Dendritic cell treated with granulocyte-macrophage colony-stimulating factor and Interleukin-4, amounts not matched to agents 40 ng/mL and 50 ng/mL, for 4 days (primary cell): ENCODE measurements around the gene DCUN1D3.

Experiments
- H3K27ac Mint-ChIP-seq: one replicate; pipeline ENCODE4 v1.8.0; 2022; ENCODE audit warnings: mild to moderate bottlenecking, mixed read lengths
- H3K27me3 Mint-ChIP-seq: one replicate; pipeline ENCODE4 v1.8.0; 2022; ENCODE audit warnings: mild to moderate bottlenecking, mixed read lengths
- H3K36me3 Mint-ChIP-seq: one replicate; pipeline ENCODE4 v1.8.0; 2022; ENCODE audit warnings: low read depth, mixed read lengths
- H3K4me1 Mint-ChIP-seq: one replicate; pipeline ENCODE4 v1.8.0; 2022; ENCODE audit warnings: low read depth, mixed read lengths
- H3K4me3 Mint-ChIP-seq: one replicate; pipeline ENCODE4 v1.8.0; 2022; ENCODE audit warnings: mild to moderate bottlenecking, moderate library complexity, mixed read lengths
- H3K9me3 Mint-ChIP-seq: one replicate; pipeline ENCODE4 v1.8.0; 2022; ENCODE audit warnings: mixed read lengths
- intact Hi-C: fragments of 100-400 bp; cut with micrococcal nuclease; formaldehyde crosslinking; loops from one replicate; pipeline ENCODE4 v1.15.0; 2022

The DCUN1D3 gene

DNA sequence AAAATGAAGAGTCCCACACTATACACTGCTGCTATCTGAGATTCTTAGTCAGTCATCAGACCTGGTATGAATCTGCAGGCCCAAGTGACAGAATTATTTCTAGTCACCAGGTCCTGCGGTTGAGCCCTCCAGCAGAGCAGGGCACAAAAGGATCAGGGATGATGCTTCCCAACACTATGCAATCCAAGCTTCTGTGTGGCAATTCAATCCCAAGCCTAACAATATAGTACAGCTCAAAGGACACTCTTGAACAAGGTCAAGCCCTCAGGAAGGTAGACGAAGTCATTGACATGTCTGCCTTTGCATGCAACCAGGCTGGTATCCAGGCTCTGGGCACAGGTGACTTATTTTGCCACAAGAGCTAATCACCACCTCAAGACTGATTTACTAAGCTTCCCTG, 5.8 kb downstream of the DCUN1D3 start:
- Mint-ChIP-seq H3K27ac (no peak overlapping the region), H3K36me3 (peaks cover 99% of the 10 kb centered on the region), H3K4me1 (peaks cover 64% of the 10 kb centered on the region)

GRCh38 chr16:20889625-20890275, 10.4 kb downstream of the DCUN1D3 start:
- intact Hi-C loops, result no loop called here
- Mint-ChIP-seq H3K4me1 (peaks cover 47% of the 10 kb centered on the region), H3K27me3 (no peaks in the 10 kb centered on the region), H3K36me3 (peaks cover 82% of the 10 kb centered on the region), H3K27ac (no peak overlapping the region), H3K4me3 (no peak overlapping the region), H3K9me3 (no peaks in the 10 kb centered on the region)

More for the DNA sequence above, 5.8 kb downstream of the DCUN1D3 start:
- Mint-ChIP-seq H3K27me3 (no peaks in the 10 kb centered on the region), H3K4me3 (no peak overlapping the region), H3K9me3 (no peaks in the 10 kb centered on the region)
- intact Hi-C loops, result no loop called here

- intact Hi-C loops, result no loop called here
- Mint-ChIP-seq H3K27ac (peak overlapping the region; percentile 64), H3K4me3 (no peak overlapping the region), H3K36me3 (peaks cover 80% of the 10 kb centered on the region), H3K9me3 (no peaks in the 10 kb centered on the region), H3K27me3 (no peaks in the 10 kb centered on the region), H3K4me1 (peaks cover 42% of the 10 kb centered on the region)
Measured at GRCh38 chr16:20887207-20887606, 13.0 kb downstream of the DCUN1D3 start.

DNA sequence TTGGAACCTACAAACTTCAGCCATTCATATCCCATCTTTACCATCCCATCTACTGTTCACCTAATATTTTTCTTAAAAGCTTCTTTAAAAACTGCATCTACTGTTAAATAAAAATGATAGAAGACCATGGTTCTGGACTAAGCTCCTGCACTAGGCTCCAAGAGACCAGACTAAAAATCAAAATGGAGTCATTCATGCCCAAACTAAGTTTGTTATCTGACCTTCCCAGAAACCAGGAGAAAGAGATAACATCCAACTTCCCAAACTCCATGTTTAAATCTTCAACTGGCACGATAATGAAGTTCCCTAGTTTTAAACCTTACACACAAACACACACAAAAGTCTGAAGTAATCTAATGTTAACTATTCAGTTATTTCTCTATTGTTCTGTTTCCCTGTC, 13.8 kb downstream of the DCUN1D3 start:
- H3K27ac Mint-ChIP-seq, result peak overlapping the region; percentile 64

DNA sequence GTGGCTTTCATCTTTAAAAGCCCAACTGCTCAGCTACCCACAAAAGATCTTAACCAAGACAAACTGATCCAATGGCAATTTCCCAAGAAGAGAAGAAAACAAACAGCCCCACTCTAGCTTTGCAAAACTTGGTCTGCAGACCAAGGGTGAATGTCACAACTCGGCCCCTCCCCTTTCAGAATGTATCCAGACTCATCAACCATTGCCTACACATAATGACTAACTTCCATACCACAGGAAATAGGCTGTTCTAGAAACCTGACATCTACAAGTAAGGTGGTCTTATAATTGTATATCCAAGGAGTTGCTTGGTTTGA, 16.0 kb downstream of the DCUN1D3 start:
- Mint-ChIP-seq H3K36me3 (peaks cover 60% of the 10 kb centered on the region), H3K27me3 (no peaks in the 10 kb centered on the region), H3K27ac (no peak overlapping the region), H3K4me3 (no peak overlapping the region), H3K9me3 (no peaks in the 10 kb centered on the region), H3K4me1 (peaks cover 51% of the 10 kb centered on the region)
- intact Hi-C loops, result no loop called here

More for the DNA sequence above, 13.8 kb downstream of the DCUN1D3 start:
- peaks cover 42% of the 10 kb centered on the region for H3K4me1 Mint-ChIP-seq
- intact Hi-C loops, result no loop called here
- H3K9me3 Mint-ChIP-seq, result no peaks in the 10 kb centered on the region
- H3K27me3 Mint-ChIP-seq, result no peaks in the 10 kb centered on the region
- no peak overlapping the region for H3K4me3 Mint-ChIP-seq
- peaks cover 77% of the 10 kb centered on the region for H3K36me3 Mint-ChIP-seq

DNA sequence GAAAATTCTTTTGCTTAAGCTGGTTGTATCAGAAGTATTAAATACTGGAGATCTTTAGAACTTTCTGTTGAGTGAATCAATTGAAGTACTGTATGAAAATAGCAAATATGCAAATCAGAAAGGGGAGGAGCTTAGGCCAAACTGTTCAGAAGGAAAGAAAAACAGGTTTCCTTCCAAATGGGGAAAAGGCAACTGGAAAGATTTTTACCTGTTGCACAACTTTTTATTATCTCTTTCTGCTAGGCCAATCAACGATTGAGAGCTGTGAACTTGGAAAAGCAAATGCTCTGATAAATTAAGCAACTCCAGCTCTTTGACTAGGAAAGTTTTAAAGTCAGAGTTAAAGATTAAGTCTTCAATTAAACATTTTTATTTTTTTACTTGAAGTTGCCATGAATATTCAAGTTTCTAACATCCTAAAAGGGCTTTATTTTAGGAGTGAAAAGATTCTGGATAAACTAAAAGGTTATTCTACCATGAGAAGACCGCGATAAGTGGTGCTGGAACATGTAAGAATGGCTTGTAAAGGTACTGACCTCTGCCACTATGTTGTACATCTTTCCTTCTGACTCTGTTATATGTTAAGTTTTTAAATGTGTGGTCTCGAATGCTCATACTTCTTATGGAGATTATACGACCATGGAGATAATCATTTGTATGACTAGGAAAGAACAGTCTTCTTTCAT, 16.5 kb downstream of the DCUN1D3 start:
- intact Hi-C loops, result no loop called here
- Mint-ChIP-seq H3K4me1 (peaks cover 56% of the 10 kb centered on the region), H3K4me3 (no peak overlapping the region), H3K27me3 (no peaks in the 10 kb centered on the region), H3K9me3 (no peaks in the 10 kb centered on the region), H3K36me3 (peaks cover 61% of the 10 kb centered on the region), H3K27ac (no peak overlapping the region)

- Mint-ChIP-seq H3K27me3 (no peaks in the 10 kb centered on the region), H3K4me1 (peaks cover 63% of the 10 kb centered on the region)
- intact Hi-C loops, result no loop called here
Measured at GRCh38 chr16:20881503-20881878, 18.7 kb downstream of the DCUN1D3 start.

DNA sequence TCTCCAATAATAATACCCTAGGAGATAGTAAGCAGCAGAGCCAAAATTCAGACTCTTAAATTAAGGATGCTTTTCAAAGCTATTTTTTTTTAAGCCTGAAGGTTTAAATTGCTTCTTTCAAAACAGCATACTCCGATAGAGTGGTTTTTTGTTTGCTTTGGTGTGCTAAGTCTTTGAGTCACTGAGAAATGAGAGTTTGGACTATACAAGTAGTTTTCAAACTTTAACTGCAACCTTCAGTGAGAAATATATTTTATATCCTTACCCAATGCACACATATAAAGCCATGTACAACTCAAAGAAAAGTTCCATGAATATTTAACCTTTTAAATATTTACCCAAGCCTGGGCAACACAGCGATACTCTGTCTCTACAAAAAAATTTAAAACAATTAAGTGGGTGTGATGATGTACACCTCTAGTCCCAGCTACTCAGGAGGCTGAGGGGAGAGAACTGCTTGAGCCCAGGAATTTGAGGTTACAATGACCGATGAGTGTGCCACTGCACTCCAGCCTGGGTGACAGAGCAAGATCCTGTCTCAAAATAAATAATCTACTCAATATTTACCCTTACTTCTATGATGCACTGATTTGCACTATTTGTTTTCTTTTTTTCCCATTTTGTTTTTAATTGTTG, 19.2 kb downstream of the DCUN1D3 start:
- H3K9me3 Mint-ChIP-seq, result no peaks in the 10 kb centered on the region
- no peaks in the 10 kb centered on the region for H3K27me3 Mint-ChIP-seq
- peaks cover 72% of the 10 kb centered on the region for H3K36me3 Mint-ChIP-seq
- H3K27ac Mint-ChIP-seq, result peak overlapping the region; percentile 51
- no peak overlapping the region for H3K4me3 Mint-ChIP-seq
- peaks cover 64% of the 10 kb centered on the region for H3K4me1 Mint-ChIP-seq
- intact Hi-C loops, result no loop called here

More at GRCh38 chr16:20881503-20881878, 18.7 kb downstream of the DCUN1D3 start:
- Mint-ChIP-seq H3K4me3 (no peak overlapping the region), H3K27ac (peak overlapping the region; percentile 51), H3K9me3 (no peaks in the 10 kb centered on the region), H3K36me3 (peaks cover 72% of the 10 kb centered on the region)

DNA sequence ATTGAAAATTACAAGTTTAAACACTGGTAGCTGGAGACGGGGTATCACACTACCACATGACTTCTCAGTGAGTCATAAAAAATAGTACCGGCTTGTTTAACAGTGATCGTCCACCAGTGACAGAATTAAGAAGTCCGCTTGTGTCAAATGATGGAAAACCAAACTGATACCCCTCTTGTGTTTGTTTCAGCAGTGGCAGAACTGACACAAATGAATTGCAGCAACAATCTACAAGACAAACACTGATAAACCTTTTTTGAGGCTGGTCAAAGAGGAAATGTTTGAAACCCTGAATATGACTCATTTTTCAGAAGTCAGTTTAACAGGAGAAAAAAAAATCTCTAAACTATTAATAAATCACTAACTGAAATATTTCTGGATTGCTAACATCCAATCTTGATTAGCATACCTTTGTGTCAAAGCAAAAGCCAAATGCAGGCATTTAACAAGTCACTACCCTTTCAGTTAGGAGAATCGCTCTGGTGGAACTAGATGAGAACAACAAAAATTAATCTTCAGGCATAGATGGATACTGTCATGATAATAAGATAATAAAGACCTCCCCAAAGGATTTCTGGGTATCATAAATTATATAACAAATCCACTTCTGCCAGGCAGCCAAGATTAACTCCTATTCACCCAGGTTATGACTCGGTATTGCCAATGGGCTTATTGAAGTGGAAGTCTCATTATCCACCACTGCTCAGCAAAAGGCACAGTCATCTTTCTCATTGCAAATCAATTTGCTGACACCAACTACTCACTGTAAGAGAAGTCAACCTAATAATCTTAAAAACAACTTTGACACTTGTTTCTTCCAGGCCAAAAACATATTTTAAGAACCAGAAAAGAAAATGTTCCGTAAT, 20.8 kb downstream of the DCUN1D3 start:
- Mint-ChIP-seq H3K36me3 (peaks cover 68% of the 10 kb centered on the region), H3K4me1 (peaks cover 77% of the 10 kb centered on the region), H3K9me3 (no peaks in the 10 kb centered on the region), H3K4me3 (no peak overlapping the region), H3K27ac (peak overlapping the region; percentile 20), H3K27me3 (no peaks in the 10 kb centered on the region)
- intact Hi-C loops, result no loop called here

GRCh38 chr16:20878682-20879147, 21.4 kb downstream of the DCUN1D3 start:
- intact Hi-C loops, result no loop called here

GRCh38 chr16:20875355-20875650, 24.9 kb downstream of the DCUN1D3 start:
- Mint-ChIP-seq H3K4me3 (no peak overlapping the region), H3K27me3 (no peaks in the 10 kb centered on the region), H3K9me3 (no peaks in the 10 kb centered on the region), H3K4me1 (peaks cover 94% of the 10 kb centered on the region), H3K27ac (peak overlapping the region; percentile 49), H3K36me3 (peaks cover 65% of the 10 kb centered on the region)
- intact Hi-C loops, result no loop called here

More at GRCh38 chr16:20878682-20879147, 21.4 kb downstream of the DCUN1D3 start:
- no peak overlapping the region for H3K4me3 Mint-ChIP-seq
- no peaks in the 10 kb centered on the region for H3K27me3 Mint-ChIP-seq
- H3K4me1 Mint-ChIP-seq, result peaks cover 79% of the 10 kb centered on the region
- peaks cover 63% of the 10 kb centered on the region for H3K36me3 Mint-ChIP-seq
- H3K27ac Mint-ChIP-seq, result no peak overlapping the region
- H3K9me3 Mint-ChIP-seq, result no peaks in the 10 kb centered on the region

DNA sequence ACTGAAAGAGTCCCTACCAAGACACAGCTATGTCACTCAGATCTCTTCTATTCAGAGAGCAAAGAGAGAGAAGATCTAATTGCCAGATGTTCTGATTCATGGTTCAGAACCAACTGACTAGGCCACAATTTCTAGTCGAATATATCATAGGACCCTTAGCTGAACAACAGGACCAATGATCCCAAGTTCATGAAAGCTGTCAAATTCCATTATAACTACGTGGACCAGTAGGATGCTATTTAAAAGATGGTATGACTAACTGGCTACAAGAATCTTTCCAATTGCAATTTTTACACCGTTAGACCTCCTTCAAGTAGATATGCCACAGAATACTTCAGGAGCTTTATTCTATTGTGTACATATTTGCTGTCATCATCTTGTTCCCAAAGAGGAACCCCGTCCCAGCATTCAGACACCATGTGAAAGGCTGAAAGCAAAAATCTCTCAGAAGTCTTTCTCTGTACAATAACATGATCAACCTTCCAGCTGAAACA, 26.0 kb downstream of the DCUN1D3 start:
- no peak overlapping the region for H3K27ac Mint-ChIP-seq
- H3K36me3 Mint-ChIP-seq, result peaks cover 68% of the 10 kb centered on the region
- no peaks in the 10 kb centered on the region for H3K9me3 Mint-ChIP-seq
- H3K27me3 Mint-ChIP-seq, result no peaks in the 10 kb centered on the region
- H3K4me3 Mint-ChIP-seq, result no peak overlapping the region
- intact Hi-C loops, result no loop called here
- H3K4me1 Mint-ChIP-seq, result peaks cover 93% of the 10 kb centered on the region

- Mint-ChIP-seq H3K9me3 (no peaks in the 10 kb centered on the region), H3K4me3 (no peak overlapping the region), H3K27me3 (no peaks in the 10 kb centered on the region), H3K4me1 (peaks cover 93% of the 10 kb centered on the region), H3K36me3 (peaks cover 65% of the 10 kb centered on the region), H3K27ac (no peak overlapping the region)
- intact Hi-C loops, result no loop called here
Measured at GRCh38 chr16:20873331-20873730, 26.8 kb downstream of the DCUN1D3 start.
